ENCODE measurements around the gene SEMA5B.

DNA sequence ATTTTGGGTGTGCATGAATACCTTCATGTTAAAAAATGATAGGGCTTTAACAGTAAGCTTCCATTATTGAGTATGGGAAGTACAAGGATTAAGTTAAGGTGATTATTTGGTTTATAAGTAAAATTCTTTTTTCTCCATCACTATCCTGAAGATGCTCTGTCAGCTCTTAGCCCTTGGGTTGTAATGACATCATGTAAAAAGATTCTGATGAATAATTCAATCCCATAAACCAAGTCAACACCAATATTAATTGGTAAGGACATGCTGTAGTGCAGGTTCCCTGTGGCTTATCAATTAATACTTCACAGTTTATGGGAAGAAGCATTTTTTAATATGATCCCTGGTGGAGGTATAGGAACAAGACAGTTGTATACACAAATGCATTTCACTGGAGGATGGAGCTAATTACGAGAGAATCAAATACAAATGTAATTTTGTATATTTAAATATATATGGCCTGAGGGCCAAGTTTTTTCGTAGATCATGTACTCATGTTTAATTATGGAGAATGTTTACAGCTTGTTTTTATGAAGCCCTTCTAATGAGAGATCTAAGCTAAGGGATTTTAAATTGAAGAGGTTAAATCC, 145.1 kb downstream of the SEMA5B start:
- TF ChIP-seq, protein P1, sequence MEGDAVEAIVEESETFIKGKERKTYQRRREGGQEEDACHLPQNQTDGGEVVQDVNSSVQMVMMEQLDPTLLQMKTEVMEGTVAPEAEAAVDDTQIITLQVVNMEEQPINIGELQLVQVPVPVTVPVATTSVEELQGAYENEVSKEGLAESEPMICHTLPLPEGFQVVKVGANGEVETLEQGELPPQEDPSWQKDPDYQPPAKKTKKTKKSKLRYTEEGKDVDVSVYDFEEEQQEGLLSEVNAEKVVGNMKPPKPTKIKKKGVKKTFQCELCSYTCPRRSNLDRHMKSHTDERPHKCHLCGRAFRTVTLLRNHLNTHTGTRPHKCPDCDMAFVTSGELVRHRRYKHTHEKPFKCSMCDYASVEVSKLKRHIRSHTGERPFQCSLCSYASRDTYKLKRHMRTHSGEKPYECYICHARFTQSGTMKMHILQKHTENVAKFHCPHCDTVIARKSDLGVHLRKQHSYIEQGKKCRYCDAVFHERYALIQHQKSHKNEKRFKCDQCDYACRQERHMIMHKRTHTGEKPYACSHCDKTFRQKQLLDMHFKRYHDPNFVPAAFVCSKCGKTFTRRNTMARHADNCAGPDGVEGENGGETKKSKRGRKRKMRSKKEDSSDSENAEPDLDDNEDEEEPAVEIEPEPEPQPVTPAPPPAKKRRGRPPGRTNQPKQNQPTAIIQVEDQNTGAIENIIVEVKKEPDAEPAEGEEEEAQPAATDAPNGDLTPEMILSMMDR (optimal IDR thresholded peaks at IDR 0.05 in 1 of 3, IDR thresholded peaks at IDR 0.05 in 1 of 3, conservative IDR thresholded peaks at IDR 0.05 in 1 of 3; ENCODE audit: extremely low read depth in 1 of 3, insufficient read depth in 2 of 3, low read length in 3 of 3), result no peak
- no peak for TF ChIP-seq EZH2 (IDR thresholded peaks at IDR 0.05; ENCODE audit: low read length)
